ENCODE data around the gene SHISA9. TPM values are rescaled to one million over a fixed set of nuclear protein-coding genes. Genes with fewer than 3 reads are reported as not detected.

SHISA9 gene
- total and polyA plus RNA-seq, 4 donors: under 0.01 to 0.46 (median 0.07) TPM

- no peak for TF ChIP-seq CTCF (IDR thresholded peaks at IDR 0.05; ENCODE audit: control extremely low read depth, extremely low read depth)
These were observed 304.0 kb downstream of the SHISA9 start for GRCh38 chr16:13205352-13205751.

DNA sequence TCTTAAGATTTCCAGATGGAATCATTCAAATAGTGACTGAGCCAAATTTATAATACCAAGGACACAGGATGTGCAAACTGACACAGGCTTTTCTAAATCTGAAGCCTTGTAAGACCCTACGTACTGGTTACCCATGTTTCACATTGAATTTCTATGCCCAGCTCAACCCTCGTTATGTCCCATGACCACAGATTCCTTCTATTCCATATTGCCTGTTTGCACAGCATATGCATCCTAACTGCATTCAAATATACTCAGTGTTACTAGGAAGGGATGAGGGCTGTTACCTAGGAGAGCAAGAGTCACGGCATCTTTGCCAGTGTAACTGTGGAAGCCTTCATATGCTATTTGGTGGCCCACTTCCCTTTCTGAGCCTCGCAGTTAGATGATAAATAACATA lies 305.2 kb downstream of the SHISA9 start:
- Histone ChIP-seq H3K9ac (ENCODE audit: insufficient read depth in 1 of 2, low read length in 2 of 2) (no peak overlapping the region), H3K4me1 (ENCODE audit: control insufficient read depth in 5 of 5, insufficient read depth in 5 of 5, low read length in 5 of 5) (no peaks in the 10 kb centered on the region), H3K4me3 (no peak overlapping the region), H3K9me3 (ENCODE audit: control insufficient read depth in 4 of 4, insufficient read depth in 3 of 4, low read length in 3 of 4) (no peaks in the 10 kb centered on the region), H3K27me3 (ENCODE audit: control insufficient read depth in 3 of 3, insufficient read depth in 3 of 3, low read length in 2 of 3) (no peaks in the 10 kb centered on the region), H3K36me3 (ENCODE audit: control insufficient read depth in 4 of 4, insufficient read depth in 4 of 4, low read length in 4 of 4) (no peaks in the 10 kb centered on the region), H3K27ac (ENCODE audit: low read depth in 1 of 2, low read length in 1 of 2) (no peak overlapping the region)
- DNase-seq (no peak), ATAC-seq (ENCODE audit: insufficient read depth, low FRiP score) (no peak)
- WGBS, 2 donors: 73 to 85% methylated on average over 4 of the region's 4 CpGs
- no peak for TF ChIP-seq CTCF (IDR thresholded peaks at IDR 0.05; ENCODE audit: control extremely low read depth, extremely low read depth)

More at GRCh38 chr16:13205352-13205751, 304.0 kb downstream of the SHISA9 start:
- H3K27ac ChIP-seq (ENCODE audit: low read depth in 1 of 2, low read length in 1 of 2): no peak overlapping the region
- no peak overlapping the region for H3K4me3 ChIP-seq
- no peaks in the 10 kb centered on the region for H3K9me3 ChIP-seq (ENCODE audit: control insufficient read depth in 4 of 4, insufficient read depth in 3 of 4, low read length in 3 of 4)
- no peaks in the 10 kb centered on the region for H3K27me3 ChIP-seq (ENCODE audit: control insufficient read depth in 3 of 3, insufficient read depth in 3 of 3, low read length in 2 of 3)
- no peak overlapping the region for H3K9ac ChIP-seq (ENCODE audit: insufficient read depth in 1 of 2, low read length in 2 of 2)
- DNase-seq (no peak), ATAC-seq (ENCODE audit: insufficient read depth, low FRiP score) (no peak)
- no peaks in the 10 kb centered on the region for H3K36me3 ChIP-seq (ENCODE audit: control insufficient read depth in 4 of 4, insufficient read depth in 4 of 4, low read length in 4 of 4)
- H3K4me1 ChIP-seq (ENCODE audit: control insufficient read depth in 5 of 5, insufficient read depth in 5 of 5, low read length in 5 of 5): no peaks in the 10 kb centered on the region

DNA sequence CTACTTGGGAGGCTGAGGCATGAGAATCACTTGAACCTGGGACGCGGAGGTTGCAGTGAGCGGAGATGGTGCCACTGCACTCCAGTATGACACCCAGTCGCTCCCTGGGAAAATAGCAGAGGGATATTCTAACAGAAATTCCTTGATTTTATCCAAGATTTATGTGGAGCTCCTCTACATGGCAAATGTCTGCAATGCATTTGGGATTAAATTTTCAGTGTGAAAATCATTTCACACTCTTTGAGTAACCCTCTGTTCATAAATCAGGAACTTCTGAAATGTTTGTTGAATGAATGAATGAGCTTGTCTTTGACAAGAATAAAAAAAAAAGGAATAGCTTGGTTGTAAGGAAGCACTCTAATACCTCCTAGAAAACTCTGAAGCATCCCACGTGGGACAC lies 305.8 kb downstream of the SHISA9 start:
- H3K9ac ChIP-seq (ENCODE audit: insufficient read depth in 1 of 2, low read length in 2 of 2): no peak overlapping the region
- no peak overlapping the region for H3K27ac ChIP-seq (ENCODE audit: low read depth in 1 of 2, low read length in 1 of 2)
- no peaks in the 10 kb centered on the region for H3K36me3 ChIP-seq (ENCODE audit: control insufficient read depth in 4 of 4, insufficient read depth in 4 of 4, low read length in 4 of 4)
- DNase-seq: no peak
- no peak for TF ChIP-seq CTCF (IDR thresholded peaks at IDR 0.05; ENCODE audit: control extremely low read depth, extremely low read depth)
- ATAC-seq (ENCODE audit: insufficient read depth, low FRiP score): no peak
- no peaks in the 10 kb centered on the region for H3K4me1 ChIP-seq (ENCODE audit: control insufficient read depth in 5 of 5, insufficient read depth in 5 of 5, low read length in 5 of 5)
- WGBS, 2 donors: 84 to 93% methylated on average over 5 of the region's 5 CpGs
- H3K27me3 ChIP-seq (ENCODE audit: control insufficient read depth in 3 of 3, insufficient read depth in 3 of 3, low read length in 2 of 3): no peaks in the 10 kb centered on the region
- H3K4me3 ChIP-seq: no peak overlapping the region
- H3K9me3 ChIP-seq (ENCODE audit: control insufficient read depth in 4 of 4, insufficient read depth in 3 of 4, low read length in 3 of 4): no peaks in the 10 kb centered on the region

DNA sequence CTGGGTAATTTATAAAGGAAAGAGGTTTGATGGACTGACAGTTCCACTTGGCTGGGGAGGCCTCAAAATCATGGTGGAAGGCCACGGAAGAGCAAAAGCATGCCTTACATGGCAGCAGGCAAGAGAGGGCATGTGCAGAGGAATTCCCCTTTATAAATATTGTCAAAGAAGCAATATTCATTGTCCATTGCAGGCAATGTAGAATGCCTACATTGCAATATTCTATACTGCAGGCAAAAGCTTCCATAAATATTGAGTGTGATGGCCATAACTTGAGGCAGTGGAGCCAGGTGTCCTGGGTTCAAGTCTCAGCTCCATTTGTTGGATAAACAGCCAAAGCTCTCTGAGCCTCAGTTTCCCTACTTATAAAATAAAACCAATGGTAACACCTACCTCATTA lies 322.3 kb downstream of the SHISA9 start:
- Histone ChIP-seq H3K4me3 (no peak overlapping the region), H3K36me3 (ENCODE audit: control insufficient read depth in 4 of 4, insufficient read depth in 4 of 4, low read length in 4 of 4) (no peaks in the 10 kb centered on the region), H3K27ac (ENCODE audit: low read depth in 1 of 2, low read length in 1 of 2) (no peak overlapping the region), H3K27me3 (ENCODE audit: control insufficient read depth in 3 of 3, insufficient read depth in 3 of 3, low read length in 2 of 3) (no peaks in the 10 kb centered on the region), H3K9ac (ENCODE audit: insufficient read depth in 1 of 2, low read length in 2 of 2) (no peak overlapping the region), H3K4me1 (ENCODE audit: control insufficient read depth in 5 of 5, insufficient read depth in 5 of 5, low read length in 5 of 5) (no peaks in the 10 kb centered on the region), H3K9me3 (ENCODE audit: control insufficient read depth in 4 of 4, insufficient read depth in 3 of 4, low read length in 3 of 4) (peaks cover 0 to 4% (median 0%) of the 10 kb centered on the region in 4 donors)
- 83 to 93% methylated on average over 1 of the region's 1 CpG for WGBS, 2 donors
- ATAC-seq (ENCODE audit: insufficient read depth, low FRiP score): no peak
- TF ChIP-seq CTCF (IDR thresholded peaks at IDR 0.05; ENCODE audit: control extremely low read depth, extremely low read depth): no peak
- DNase-seq: no peak
